ENCODE results near the gene RPSA. TPM values are rescaled to one million over a fixed set of nuclear protein-coding genes. Genes with fewer than 3 reads are reported as not detected.

Gene RPSA
- total RNA-seq, 1 experiment from 2014 or later, result 1,777 TPM

GRCh38 chr3:39454591-39455217 is 48.2 kb downstream of the RPSA start:
- no peak for DNase-seq (ENCODE audit: low read depth)

- DNase-seq (ENCODE audit: low read depth), result no peak
These were observed 49.6 kb downstream of the RPSA start for GRCh38 chr3:39456159-39456558.

- no peak for DNase-seq (ENCODE audit: low read depth)
These were observed 50.8 kb downstream of the RPSA start for GRCh38 chr3:39457361-39457760.

- peak; percentile 5 for DNase-seq (ENCODE audit: low read depth)
These were observed 52.1 kb downstream of the RPSA start for GRCh38 chr3:39458579-39458978.

- no peak for DNase-seq (ENCODE audit: low read depth)
These were observed 54.2 kb downstream of the RPSA start for GRCh38 chr3:39460677-39461076.

Other genes with a start within 250 kb of the RPSA start
- 0.71 and 4.1 TPM in 2 replicates for gene XIRP1, start 214.1 kb upstream of the RPSA start, total RNA-seq (2014; rRNA removed)
- not detected in 2 replicates for gene CX3CR1, start 126.7 kb upstream of the RPSA start, total RNA-seq (2014; rRNA removed)
- not detected in 2 replicates for gene CCR8, start 77.0 kb upstream of the RPSA start, total RNA-seq (2014; rRNA removed)
- 27.6 and 28.3 TPM in 2 replicates for gene SLC25A38, start 23.4 kb upstream of the RPSA start, total RNA-seq (2014; rRNA removed)
- not detected in 2 replicates for gene MOBP, start 61.0 kb downstream of the RPSA start, total RNA-seq (2014; rRNA removed)